NCI-H526 treated with DMSO at 0.1 percent for 48 hours (cell line): ENCODE measurements around the gene PRDM11.
A peak's percentile ranks its signal among the peaks of the same experiment; 100 is the strongest.

Source experiments
- DNase-seq: peaks from one replicate; lab custom pipeline; 2025; lab: John Stamatoyannopoulos, UW

The PRDM11 gene

GRCh38 chr11:45265969-45266675 lies 119.7 kb downstream of the PRDM11 start:
- no peak for DNase-seq

GRCh38 chr11:45266676-45267020 lies 120.2 kb downstream of the PRDM11 start:
- no peak for DNase-seq

GRCh38 chr11:45267052-45267451 lies 120.6 kb downstream of the PRDM11 start:
- DNase-seq: no peak

GRCh38 chr11:45267652-45268299 lies 121.3 kb downstream of the PRDM11 start:
- no peak for DNase-seq

- no peak for DNase-seq
Measured at GRCh38 chr11:45269678-45270077, 123.2 kb downstream of the PRDM11 start.

- DNase-seq: no peak
Measured at GRCh38 chr11:45270946-45271716, 124.7 kb downstream of the PRDM11 start.

GRCh38 chr11:45272701-45273100 lies 126.3 kb downstream of the PRDM11 start:
- DNase-seq: no peak

- DNase-seq: no peak
Measured at GRCh38 chr11:45273509-45273908, 127.1 kb downstream of the PRDM11 start.

- DNase-seq: no peak
Measured at GRCh38 chr11:45274206-45274605, 127.8 kb downstream of the PRDM11 start.

- DNase-seq: no peak
Measured at GRCh38 chr11:45275828-45276227, 129.4 kb downstream of the PRDM11 start.

GRCh38 chr11:45278714-45279113 lies 132.3 kb downstream of the PRDM11 start:
- DNase-seq: peak; percentile 57

- no peak for DNase-seq
Measured at GRCh38 chr11:45279645-45280044, 133.2 kb downstream of the PRDM11 start.

GRCh38 chr11:45280449-45280848 lies 134.0 kb downstream of the PRDM11 start:
- DNase-seq: no peak

- no peak for DNase-seq
Measured at GRCh38 chr11:45282081-45282480, 135.6 kb downstream of the PRDM11 start.
